Esophagus mucosa (tissue), 1 donor: Measurements from ENCODE around the gene TTLL1. TPM values are rescaled to one million over a fixed set of nuclear protein-coding genes. Genes with fewer than 3 reads are reported as not detected.
"Not testable (repeated sequence)": the region's sequence is repeated elsewhere in the genome, so short reads cannot be mapped to it uniquely, and the experiment has no call there.

Experiments
- ATAC-seq: fragments of 200-7000 bp; cut with Tn5 transposase; one replicate; pipeline ENCODE4 v1.9.1; 2020
- total RNA-seq: library from RNA; stranded (reverse); gene quantifications from one replicate; pipeline ENCODE4 v1.2.4, GENCODE V29; 2023
- donor health status: DM: yes; HTN: yes; CAD: no.

The TTLL1 gene
- total RNA-seq, 1 donor from 2014 or later = 4.7 TPM

- no peak for ATAC-seq
Measured at GRCh38 chr22:43109921-43110443, 20.8 kb upstream of the TTLL1 start.

- ATAC-seq = no peak
Measured at GRCh38 chr22:43109511-43109910, 20.3 kb upstream of the TTLL1 start.

- ATAC-seq = no peak
Measured at GRCh38 chr22:43106302-43106701, 17.1 kb upstream of the TTLL1 start.

- not testable (repeated sequence) for ATAC-seq
Measured at GRCh38 chr22:43104950-43105349, 15.8 kb upstream of the TTLL1 start.

GRCh38 chr22:43104056-43104625 lies 14.9 kb upstream of the TTLL1 start:
- not testable (repeated sequence) for ATAC-seq

GRCh38 chr22:43101306-43101705 lies 12.1 kb upstream of the TTLL1 start:
- no peak for ATAC-seq

- peak; percentile 52 for ATAC-seq
Measured at GRCh38 chr22:43100225-43100624, 11.0 kb upstream of the TTLL1 start.

- ATAC-seq = no peak
Measured at GRCh38 chr22:43099095-43099494, 9.9 kb upstream of the TTLL1 start.

GRCh38 chr22:43098356-43098755 lies 9.2 kb upstream of the TTLL1 start:
- no peak for ATAC-seq

- ATAC-seq = no peak
Measured at GRCh38 chr22:43096420-43096819, 7.2 kb upstream of the TTLL1 start.

- peak; percentile 8 for ATAC-seq
Measured at GRCh38 chr22:43094551-43094950, 5.4 kb upstream of the TTLL1 start.

- peak; percentile 68 for ATAC-seq
Measured at GRCh38 chr22:43094085-43094484, 4.9 kb upstream of the TTLL1 start.

GRCh38 chr22:43092085-43092484 lies 2.9 kb upstream of the TTLL1 start:
- no peak for ATAC-seq

- ATAC-seq = peak; percentile 59
Measured at GRCh38 chr22:43090130-43090789, 1.1 kb upstream of the TTLL1 start.

- ATAC-seq = no peak
Measured at GRCh38 chr22:43088627-43088983, 586 bp downstream of the TTLL1 start.

GRCh38 chr22:43085658-43086606 lies 3.3 kb downstream of the TTLL1 start:
- ATAC-seq = no peak

- peak; percentile 41 for ATAC-seq
Measured at GRCh38 chr22:43081968-43082367, 7.2 kb downstream of the TTLL1 start.

GRCh38 chr22:43080616-43081015 lies 8.6 kb downstream of the TTLL1 start:
- peak; percentile 80 for ATAC-seq

GRCh38 chr22:43079742-43080141 lies 9.4 kb downstream of the TTLL1 start:
- no peak for ATAC-seq

GRCh38 chr22:43078522-43078921 lies 10.7 kb downstream of the TTLL1 start:
- ATAC-seq = no peak

GRCh38 chr22:43077121-43077877 lies 11.9 kb downstream of the TTLL1 start:
- no peak for ATAC-seq

- ATAC-seq = peak; percentile 63
Measured at GRCh38 chr22:43066844-43067385, 22.3 kb downstream of the TTLL1 start.
